Tibial nerve (tissue), 4 donors: ENCODE results near the gene KAZN. TPM values are rescaled to one million over a fixed set of nuclear protein-coding genes. Genes with fewer than 3 reads are reported as not detected.

ENCODE experiments used
- DNase-seq, 2 donors: peaks; one replicate each; pipeline ENCODE4 v3.0.0-alpha.2; 2019; ENCODE audit warnings: low spot score in 2 of 2
- H3K27ac ChIP-seq, 4 donors: fragments of 200-600 bp; sonication (generic) in 3 of 4; one replicate each; pipeline ENCODE4 v1.5.1; 2017 to 2019; ENCODE audit warnings: mild to moderate bottlenecking in 1 of 4
- H3K27me3 ChIP-seq, 2 donors: fragments of 200-600 bp; sonication (generic) in 1 of 2; one replicate each; pipeline versions ENCODE4 v1.5.1 to v1.6.0; 2017 to 2019
- H3K36me3 ChIP-seq, 3 donors: fragments of 200-600 bp; sonication (generic); one replicate each; pipeline ENCODE4 v1.5.1; 2018 to 2019
- H3K4me1 ChIP-seq, 4 donors: fragments of 200-600 bp; sonication (generic) in 3 of 4; one replicate each; pipeline ENCODE4 v1.5.1; 2017 to 2019
- H3K4me3 ChIP-seq, 4 donors: fragments of 200-600 bp; sonication (generic) in 3 of 4; one replicate each; pipeline ENCODE4 v1.5.1; 2017 to 2019; ENCODE audit warnings: mild to moderate bottlenecking in 1 of 4, moderate library complexity in 1 of 4
- H3K9me3 ChIP-seq, 4 donors: fragments of 200-600 bp; sonication (generic) in 3 of 4; one replicate each; pipeline ENCODE4 v1.5.1; 2017 to 2019
- EP300 ChIP-seq, 2 donors: sonication (generic); formaldehyde crosslinking; IDR thresholded peaks; one replicate each; pipeline ENCODE4 v1.6.1; 2017; ENCODE audit warnings: antibody characterized with exemption in 2 of 2, mild to moderate bottlenecking in 1 of 2
- POLR2A ChIP-seq, 2 donors: fragments of 450-650 bp; IDR thresholded peaks; one replicate each; pipeline ENCODE4 v1.6.1; 2017; ENCODE audit warnings: antibody characterized with exemption in 2 of 2, mild to moderate bottlenecking in 2 of 2, moderate library complexity in 2 of 2
- WGBS, 2 donors: methylation state at CpG; one replicate each; pipeline ENCODE4 v1.1.5; 2018; 5-methylcytosine and 5-hydroxymethylcytosine counted together
- total RNA-seq, 4 donors: library from RNA; depleted of rRNA; stranded (reverse); fragments of >200 nt; gene quantifications; one replicate each; pipeline ENCODE4 v1.1.0, GENCODE V29; 2016
- TF ChIP-seq, protein P1 (sequence below), 5 experiments: fragments of 200-600 bp in 3 of 5; fragments of 450-650 bp in 2 of 5; sonication (generic) in 3 of 5; IDR thresholded peaks; one replicate each; pipeline ENCODE4 v1.5.1; 2016 to 2019; ENCODE audit warnings: antibody characterized with exemption in 5 of 5, mild to moderate bottlenecking in 3 of 5, moderate library complexity in 2 of 5

Gene KAZN
- total RNA-seq, 4 donors from 2014 or later: 16.0 to 29.2 (median 22.2) TPM

DNA sequence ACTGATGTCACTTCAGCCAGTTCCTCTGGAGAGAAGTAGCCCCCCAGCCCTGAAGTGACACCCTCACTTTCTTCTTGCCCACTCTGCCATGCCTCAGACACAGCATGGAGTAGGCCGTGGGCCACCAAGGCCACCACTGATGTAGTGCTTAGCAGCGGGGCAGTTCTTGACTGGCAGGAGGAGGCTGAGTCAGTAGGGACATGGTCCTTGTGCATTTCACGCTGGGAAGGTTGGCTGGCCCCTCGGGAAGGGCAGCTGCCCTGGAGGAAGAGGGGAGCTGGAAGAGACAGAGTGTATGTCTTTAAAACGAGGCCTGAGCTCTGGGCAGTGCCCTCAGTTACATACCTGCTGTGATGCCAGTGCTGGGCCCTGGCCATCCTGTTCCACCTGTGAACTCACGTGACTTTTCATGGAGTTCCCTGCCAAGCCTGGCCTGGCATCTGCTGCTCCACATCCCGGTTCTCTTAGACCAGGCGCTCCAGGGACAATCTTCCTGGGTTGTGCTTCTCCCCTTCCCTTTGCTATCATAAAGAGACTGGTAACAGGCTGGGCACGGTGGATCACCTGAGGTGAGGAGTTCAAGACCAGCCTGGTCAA lies 396.5 kb downstream of the KAZN start:
- Histone ChIP-seq H3K36me3 (no peaks in the 10 kb centered on the region), H3K27me3 (no peaks in the 10 kb centered on the region), H3K4me3 (no peak overlapping the region), H3K27ac (no peak overlapping the region), H3K9me3 (no peaks in the 10 kb centered on the region), H3K4me1 (peaks cover 0 to 12% (median 4%) of the 10 kb centered on the region in 4 donors)
- TF ChIP-seq POLR2A (IDR thresholded peaks at IDR 0.05) (no peak), EP300 (IDR thresholded peaks at IDR 0.05) (no peak)
- TF ChIP-seq, protein P1, sequence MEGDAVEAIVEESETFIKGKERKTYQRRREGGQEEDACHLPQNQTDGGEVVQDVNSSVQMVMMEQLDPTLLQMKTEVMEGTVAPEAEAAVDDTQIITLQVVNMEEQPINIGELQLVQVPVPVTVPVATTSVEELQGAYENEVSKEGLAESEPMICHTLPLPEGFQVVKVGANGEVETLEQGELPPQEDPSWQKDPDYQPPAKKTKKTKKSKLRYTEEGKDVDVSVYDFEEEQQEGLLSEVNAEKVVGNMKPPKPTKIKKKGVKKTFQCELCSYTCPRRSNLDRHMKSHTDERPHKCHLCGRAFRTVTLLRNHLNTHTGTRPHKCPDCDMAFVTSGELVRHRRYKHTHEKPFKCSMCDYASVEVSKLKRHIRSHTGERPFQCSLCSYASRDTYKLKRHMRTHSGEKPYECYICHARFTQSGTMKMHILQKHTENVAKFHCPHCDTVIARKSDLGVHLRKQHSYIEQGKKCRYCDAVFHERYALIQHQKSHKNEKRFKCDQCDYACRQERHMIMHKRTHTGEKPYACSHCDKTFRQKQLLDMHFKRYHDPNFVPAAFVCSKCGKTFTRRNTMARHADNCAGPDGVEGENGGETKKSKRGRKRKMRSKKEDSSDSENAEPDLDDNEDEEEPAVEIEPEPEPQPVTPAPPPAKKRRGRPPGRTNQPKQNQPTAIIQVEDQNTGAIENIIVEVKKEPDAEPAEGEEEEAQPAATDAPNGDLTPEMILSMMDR (IDR thresholded peaks at IDR 0.05): no peak
- WGBS, 2 donors: 80 to 83% methylated on average over 9 of the region's 9 CpGs
- no peak for DNase-seq

DNA sequence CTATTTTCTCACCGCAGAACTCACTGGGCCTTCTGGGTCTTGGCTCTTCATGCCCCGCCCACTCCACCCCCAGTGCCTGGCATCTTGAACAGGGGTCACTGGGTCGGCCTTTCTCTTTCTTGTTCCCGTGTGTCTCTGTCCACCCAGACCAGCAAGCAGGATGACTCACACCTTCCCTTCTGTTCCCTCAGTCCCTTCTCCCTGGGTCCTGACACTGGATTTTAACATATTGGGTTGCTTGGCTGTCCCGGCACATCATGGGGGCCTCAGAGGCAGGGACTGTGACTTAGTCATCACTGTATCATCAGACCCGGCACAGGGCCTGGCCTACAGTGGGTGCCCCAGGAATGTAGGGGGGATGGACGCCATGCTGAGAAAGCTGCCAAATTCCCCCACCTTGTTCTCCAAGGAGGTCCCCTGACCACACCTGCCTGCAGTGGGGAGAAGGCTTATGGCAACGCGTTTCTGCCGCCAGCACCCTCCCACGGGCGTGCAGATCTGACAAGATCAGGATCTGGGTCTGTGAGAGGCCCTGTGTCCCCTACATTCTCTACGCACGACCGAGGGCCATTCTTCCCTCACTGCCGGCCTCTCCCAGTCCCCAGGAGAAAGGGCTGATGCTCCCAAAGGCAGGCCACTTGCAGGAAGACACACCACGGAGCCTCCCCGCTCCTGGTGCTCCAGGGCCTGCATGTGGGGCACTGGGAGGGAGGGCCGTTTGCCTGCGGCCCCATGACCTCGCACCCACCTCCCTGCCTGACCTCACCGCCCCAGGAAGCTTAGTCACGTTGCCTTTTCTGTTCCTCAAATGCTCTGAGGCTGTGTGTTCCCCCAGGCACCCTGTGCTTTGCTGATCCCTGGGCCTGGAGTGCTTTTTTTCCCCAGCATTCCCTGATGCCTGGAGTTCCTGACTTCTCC lies 397.9 kb downstream of the KAZN start:
- no peak for DNase-seq

DNA sequence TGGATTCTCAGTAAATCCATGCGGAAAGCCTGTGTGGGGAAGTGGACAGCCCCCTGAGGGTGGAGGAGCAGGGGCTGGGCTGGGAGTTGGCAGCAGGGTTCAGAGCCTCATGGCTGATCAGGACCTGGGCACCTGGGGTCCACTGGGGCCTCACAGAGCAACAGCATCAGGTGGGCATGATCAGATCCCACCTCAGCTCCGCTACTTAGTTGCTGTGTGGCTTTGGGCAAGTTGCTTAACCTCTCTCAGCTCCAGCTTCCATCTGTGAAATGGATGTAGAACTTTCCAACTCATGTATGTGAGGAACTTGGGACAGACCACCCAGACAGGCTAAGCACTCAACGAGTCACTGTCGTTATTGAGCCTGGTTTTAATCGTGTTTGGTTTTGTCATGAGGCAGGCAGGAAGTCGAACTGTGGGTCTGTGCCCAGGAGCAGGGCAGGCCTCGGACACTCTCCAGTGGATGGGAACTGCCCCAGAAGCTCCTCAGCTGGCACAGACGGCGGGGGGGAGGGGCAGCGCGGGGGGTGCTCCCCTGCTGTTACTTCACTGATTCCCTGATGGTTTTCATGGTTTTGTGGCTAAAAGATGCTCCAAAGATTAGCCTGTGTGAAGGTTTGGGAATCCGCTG lies 399.3 kb downstream of the KAZN start:
- H3K4me3 ChIP-seq: no peak overlapping the region
- TF ChIP-seq, protein P1 (IDR thresholded peaks at IDR 0.05): no peak
- TF ChIP-seq EP300 (IDR thresholded peaks at IDR 0.05) (no peak), POLR2A (IDR thresholded peaks at IDR 0.05) (no peak)
- no peak overlapping the region for H3K27ac ChIP-seq
- no peaks in the 10 kb centered on the region for H3K36me3 ChIP-seq
- DNase-seq: no peak
- 66 to 87% methylated on average over 9 to 12 of the region's 12 CpGs for WGBS, 2 donors
- H3K9me3 ChIP-seq: no peaks in the 10 kb centered on the region
- peaks cover 0 to 12% (median 4%) of the 10 kb centered on the region in 4 donors for H3K4me1 ChIP-seq
- no peaks in the 10 kb centered on the region for H3K27me3 ChIP-seq

More for the DNA sequence above, 397.9 kb downstream of the KAZN start:
- 58% methylated on average over 22 to 23 of the region's 23 CpGs for WGBS, 2 donors
- TF ChIP-seq, protein P1 (IDR thresholded peaks at IDR 0.05): no peak
- no peak for TF ChIP-seq POLR2A (IDR thresholded peaks at IDR 0.05)
- TF ChIP-seq EP300 (IDR thresholded peaks at IDR 0.05): no peak
- no peak overlapping the region for H3K4me3 ChIP-seq
- peak overlapping the region in 2 of 4 donors; percentile 4 to 43 for H3K27ac ChIP-seq
- H3K9me3 ChIP-seq: no peaks in the 10 kb centered on the region
- H3K36me3 ChIP-seq: no peaks in the 10 kb centered on the region
- H3K4me1 ChIP-seq: peaks cover 0 to 12% (median 4%) of the 10 kb centered on the region in 4 donors
- H3K27me3 ChIP-seq: no peaks in the 10 kb centered on the region

- TF ChIP-seq, protein P1 (IDR thresholded peaks at IDR 0.05): no peak
- TF ChIP-seq EP300 (IDR thresholded peaks at IDR 0.05) (no peak), POLR2A (IDR thresholded peaks at IDR 0.05) (no peak)
- H3K27me3 ChIP-seq: no peaks in the 10 kb centered on the region
- no peak overlapping the region for H3K27ac ChIP-seq
- peaks cover 0 to 12% (median 4%) of the 10 kb centered on the region in 4 donors for H3K4me1 ChIP-seq
- 70 to 74% methylated on average over 10 of the region's 10 CpGs for WGBS, 2 donors
- no peaks in the 10 kb centered on the region for H3K9me3 ChIP-seq
- H3K4me3 ChIP-seq: no peak overlapping the region
- H3K36me3 ChIP-seq: no peaks in the 10 kb centered on the region
- no peak for DNase-seq
Observed at GRCh38 chr1:14999441-14999840, 401.0 kb downstream of the KAZN start.
